Adrenal gland (tissue), 5 donors: ENCODE data around the gene CCDC63.

Experiments used
- POLR2A ChIP-seq, 2 donors: fragments of 450-650 bp; IDR thresholded peaks; one replicate each; pipeline ENCODE4 v1.6.1; 2017; ENCODE audit warnings: antibody characterized with exemption in 2 of 2, mild to moderate bottlenecking in 2 of 2, moderate library complexity in 1 of 2
- TF ChIP-seq, protein P1 (sequence below), 6 experiments: fragments of 450-650 bp in 4 of 6; fragments of 200-600 bp in 2 of 6; sonication (generic) in 1 of 6; IDR thresholded peaks; 1 replicate in 5 of 6; 2 replicates in 1 of 6; pipeline versions ENCODE4 v1.5.1 to v1.8.0; 2016 to 2021; ENCODE audit warnings: antibody characterized with exemption in 6 of 6, mild to moderate bottlenecking in 2 of 6, moderate library complexity in 1 of 6
- donor health status: DM: no; HTN: no; CAD: no.

GRCh38 chr12:110811972-110812371 lies 34.8 kb upstream of the CCDC63 start:
- no peak for TF ChIP-seq POLR2A (IDR thresholded peaks at IDR 0.05)
- TF ChIP-seq, protein P1, sequence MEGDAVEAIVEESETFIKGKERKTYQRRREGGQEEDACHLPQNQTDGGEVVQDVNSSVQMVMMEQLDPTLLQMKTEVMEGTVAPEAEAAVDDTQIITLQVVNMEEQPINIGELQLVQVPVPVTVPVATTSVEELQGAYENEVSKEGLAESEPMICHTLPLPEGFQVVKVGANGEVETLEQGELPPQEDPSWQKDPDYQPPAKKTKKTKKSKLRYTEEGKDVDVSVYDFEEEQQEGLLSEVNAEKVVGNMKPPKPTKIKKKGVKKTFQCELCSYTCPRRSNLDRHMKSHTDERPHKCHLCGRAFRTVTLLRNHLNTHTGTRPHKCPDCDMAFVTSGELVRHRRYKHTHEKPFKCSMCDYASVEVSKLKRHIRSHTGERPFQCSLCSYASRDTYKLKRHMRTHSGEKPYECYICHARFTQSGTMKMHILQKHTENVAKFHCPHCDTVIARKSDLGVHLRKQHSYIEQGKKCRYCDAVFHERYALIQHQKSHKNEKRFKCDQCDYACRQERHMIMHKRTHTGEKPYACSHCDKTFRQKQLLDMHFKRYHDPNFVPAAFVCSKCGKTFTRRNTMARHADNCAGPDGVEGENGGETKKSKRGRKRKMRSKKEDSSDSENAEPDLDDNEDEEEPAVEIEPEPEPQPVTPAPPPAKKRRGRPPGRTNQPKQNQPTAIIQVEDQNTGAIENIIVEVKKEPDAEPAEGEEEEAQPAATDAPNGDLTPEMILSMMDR (IDR thresholded peaks at IDR 0.05) = no peak
